HepG2 (cell line): ENCODE measurements around the gene TUBG2. TPM values are rescaled to one million over a fixed set of nuclear protein-coding genes. Genes with fewer than 3 reads are reported as not detected.

ENCODE experiments used
- GABPA ChIP-seq, 2 experiments: IDR thresholded peaks; 2 replicates each; pipeline ENCODE4 v1.6.1; 2011 to 2016; ENCODE audit warnings: low read depth in 2 of 2, low read length in 1 of 2, missing biosample characterization in 1 of 2, missing genetic modification characterization in 1 of 2
- KDM6A ChIP-seq: IDR thresholded peaks from 2 replicates; pipeline ENCODE4 v1.6.1; 2016; ENCODE audit warnings: low read depth
- NCOA2 ChIP-seq: sonication (generic); formaldehyde crosslinking; IDR thresholded peaks from 2 replicates; pipeline ENCODE4 v1.8.0; 2022; ENCODE audit warnings: inconsistent platforms
- NCOA5 ChIP-seq: sonication (generic); formaldehyde crosslinking; IDR thresholded peaks from 2 replicates; pipeline ENCODE4 v1.4.0; 2020; ENCODE audit warnings: missing genetic modification reagents
- PAWR ChIP-seq: sonication (generic); formaldehyde crosslinking; IDR thresholded peaks from 2 replicates; pipeline ENCODE4 v1.4.0; 2020; ENCODE audit warnings: missing genetic modification reagents, mild to moderate bottlenecking, borderline replicate concordance
- PHF21A ChIP-seq: sonication (generic); formaldehyde crosslinking; IDR thresholded peaks from 2 replicates; pipeline ENCODE4 v1.5.0; 2020; ENCODE audit warnings: mild to moderate bottlenecking, missing genetic modification reagents
- PHF8 ChIP-seq: sonication (generic); formaldehyde crosslinking; IDR thresholded peaks from 2 replicates; pipeline ENCODE4 v1.5.0; 2020; ENCODE audit warnings: missing genetic modification reagents
- RNF2 ChIP-seq: fragments of 450-650 bp; conservative IDR thresholded peaks from 2 replicates; pipeline ENCODE4 v1.6.1; 2016; ENCODE audit warnings: low read depth
- ZNF17 ChIP-seq: sonication (generic); formaldehyde crosslinking; IDR thresholded peaks from 2 replicates; pipeline ENCODE4 v1.5.0; 2020; ENCODE audit warnings: mild to moderate bottlenecking, missing genetic modification reagents
- ZNF180 ChIP-seq: sonication (generic); formaldehyde crosslinking; IDR thresholded peaks from 2 replicates; pipeline ENCODE4 v1.4.0; 2020; ENCODE audit warnings: low read depth, missing genetic modification reagents, borderline replicate concordance
- ZNF225 ChIP-seq: sonication (generic); formaldehyde crosslinking; IDR thresholded peaks from 2 replicates; pipeline ENCODE4 v1.4.0; 2020; ENCODE audit warnings: mild to moderate bottlenecking, missing genetic modification reagents
- ZNF296 ChIP-seq: sonication (generic); formaldehyde crosslinking; conservative IDR thresholded peaks from 2 replicates; pipeline ENCODE4 v1.5.0; 2020; ENCODE audit warnings: mild to moderate bottlenecking, missing genetic modification reagents
- ZNF317 ChIP-seq: sonication (generic); formaldehyde crosslinking; IDR thresholded peaks from 2 replicates; pipeline ENCODE4 v1.5.0; 2020; ENCODE audit warnings: mild to moderate bottlenecking, missing genetic modification reagents
- ZNF430 ChIP-seq: sonication (generic); formaldehyde crosslinking; IDR thresholded peaks from 2 replicates; pipeline ENCODE4 v1.9.0; 2021; ENCODE audit warnings: mild to moderate bottlenecking, missing genetic modification reagents
- ZNF460 ChIP-seq: sonication (generic); formaldehyde crosslinking; IDR thresholded peaks from 2 replicates; pipeline ENCODE4 v1.5.1; 2020; ENCODE audit warnings: missing genetic modification reagents, mild to moderate bottlenecking, borderline replicate concordance
- ZNF605 ChIP-seq: sonication (generic); formaldehyde crosslinking; IDR thresholded peaks from 2 replicates; pipeline ENCODE4 v1.8.0; 2022; ENCODE audit warnings: mild to moderate bottlenecking, missing genetic modification reagents
- ZNF724P ChIP-seq: sonication (generic); formaldehyde crosslinking; IDR thresholded peaks from 2 replicates; pipeline ENCODE4 v1.8.0; 2022; ENCODE audit warnings: missing genetic modification reagents, borderline replicate concordance
- polyA plus RNA-seq, 8 experiments: library from polyadenylated mRNA; depleted of rRNA in 3 of 8; stranded (reverse) in 7 of 8; unstranded in 1 of 8; fragments of >200 nt; fragmentation: Illumina TruSeq in 4 of 8; extraction: Trizol in 4 of 8; gene quantifications; 2 replicates each; pipeline versions ENCODE4 v1.2.1 to v1.2.3, GENCODE V29; 2011 to 2016; ENCODE audit warnings: low read depth in 4 of 8, missing spikeins in 1 of 8, mixed read lengths in 1 of 8; ENCODE audit not compliant: insufficient read depth in 1 of 8
- total RNA-seq, 5 experiments: library from RNA; depleted of rRNA; stranded (reverse); fragments of >200 nt; fragmentation: Illumina TruSeq; extraction: Trizol; gene quantifications; 2 replicates each; pipeline ENCODE4 v1.2.3, GENCODE V29; 2016; ENCODE audit warnings: low read depth in 1 of 5
- TF ChIP-seq, protein P1 (sequence below): sonication (generic); formaldehyde crosslinking; IDR thresholded peaks from 2 replicates; pipeline ENCODE4 v1.4.0; 2020; ENCODE audit warnings: missing genetic modification reagents, borderline replicate concordance
- TF ChIP-seq, protein P2 (sequence below): sonication (generic); formaldehyde crosslinking; IDR thresholded peaks from 2 replicates; pipeline ENCODE4 v1.4.0; 2020; ENCODE audit warnings: mild to moderate bottlenecking, missing genetic modification reagents
- TF ChIP-seq, protein P3 (sequence below): sonication (generic); formaldehyde crosslinking; IDR thresholded peaks from 2 replicates; pipeline ENCODE4 v1.4.0; 2020; ENCODE audit warnings: missing genetic modification reagents
- TF ChIP-seq, protein P4 (sequence below): sonication (generic); formaldehyde crosslinking; IDR thresholded peaks from 2 replicates; pipeline ENCODE4 v1.5.0; 2020; ENCODE audit warnings: missing genetic modification reagents
- TF ChIP-seq, protein P5 (sequence below): IDR thresholded peaks from 2 replicates; pipeline ENCODE4 v1.6.1; 2016; ENCODE audit warnings: missing biosample characterization, missing genetic modification reagents, low read depth

TUBG2 gene
- total and polyA plus RNA-seq, 2 of the 13 experiments (the other 11 are each of a cell fraction or from before 2014, with no cell fraction given): 16.0 to 42.3 TPM

DNA sequence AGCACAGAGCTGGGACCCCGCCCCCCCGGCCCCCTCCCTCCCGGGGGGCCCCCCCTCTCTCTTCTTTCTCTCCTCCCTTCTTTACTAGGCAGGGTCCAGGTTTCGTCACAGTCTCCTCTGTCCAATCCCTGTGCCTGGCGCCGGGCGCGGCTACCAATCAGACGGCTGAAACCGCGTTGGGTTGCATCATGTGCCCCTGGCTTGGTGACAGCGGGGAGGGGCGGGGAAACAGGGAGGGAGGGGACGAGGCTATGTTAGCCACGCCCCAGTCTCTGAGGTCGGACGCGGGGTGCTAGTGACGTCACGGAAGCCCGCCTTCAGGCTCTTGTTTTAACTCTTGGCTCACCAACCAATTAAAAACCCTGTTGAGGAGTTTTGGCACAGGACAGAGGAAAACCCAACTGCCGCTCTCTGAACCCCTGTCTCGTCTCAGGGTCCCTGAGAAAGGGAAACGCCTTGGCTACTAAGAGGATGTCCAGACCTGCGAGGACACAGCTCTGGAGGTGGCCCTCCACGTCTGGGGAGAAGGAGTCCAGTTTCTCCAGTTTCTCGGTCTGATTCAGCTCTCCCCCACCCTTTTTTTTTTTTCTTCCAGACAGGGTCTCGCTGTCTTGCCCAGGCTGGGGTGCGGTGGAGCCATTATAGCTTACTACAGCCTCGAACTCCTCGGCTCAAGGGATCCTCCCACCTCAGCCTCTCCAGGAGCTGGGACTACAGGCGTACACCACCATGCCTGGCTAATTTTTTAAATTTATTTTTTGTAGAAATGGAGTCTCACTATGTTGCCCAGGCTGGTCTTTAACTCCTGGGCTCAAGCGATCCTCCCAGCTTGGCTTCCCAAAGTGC is 18.2 kb downstream of the TUBG2 start (continued):
- 0 out of 2 replicates have a peak, but pooled peaks have one; percentile 13 for TF ChIP-seq ZNF317 (CRISPR knock-in tag)
- 0 out of 2 replicates have a peak, but pooled peaks have one; percentile 22 for TF ChIP-seq PHF21A (CRISPR knock-in tag)
- TF ChIP-seq ZNF180: no peak
- no peak for TF ChIP-seq ZNF724P (CRISPR knock-in tag)
- TF ChIP-seq GABPA (IDR thresholded peaks at IDR 0.05; ENCODE audit: low read depth, low read length): no peak
- 0 out of 2 replicates have a peak, but pooled peaks have one; percentile 6 for TF ChIP-seq GABPA (CRISPR knock-in tag; IDR thresholded peaks at IDR 0.05; ENCODE audit: low read depth)
- TF ChIP-seq ZNF430 (CRISPR knock-in tag): no peak
- no peak for TF ChIP-seq KDM6A
- no peak for TF ChIP-seq ZNF460 (CRISPR knock-in tag)
- TF ChIP-seq, protein P1, sequence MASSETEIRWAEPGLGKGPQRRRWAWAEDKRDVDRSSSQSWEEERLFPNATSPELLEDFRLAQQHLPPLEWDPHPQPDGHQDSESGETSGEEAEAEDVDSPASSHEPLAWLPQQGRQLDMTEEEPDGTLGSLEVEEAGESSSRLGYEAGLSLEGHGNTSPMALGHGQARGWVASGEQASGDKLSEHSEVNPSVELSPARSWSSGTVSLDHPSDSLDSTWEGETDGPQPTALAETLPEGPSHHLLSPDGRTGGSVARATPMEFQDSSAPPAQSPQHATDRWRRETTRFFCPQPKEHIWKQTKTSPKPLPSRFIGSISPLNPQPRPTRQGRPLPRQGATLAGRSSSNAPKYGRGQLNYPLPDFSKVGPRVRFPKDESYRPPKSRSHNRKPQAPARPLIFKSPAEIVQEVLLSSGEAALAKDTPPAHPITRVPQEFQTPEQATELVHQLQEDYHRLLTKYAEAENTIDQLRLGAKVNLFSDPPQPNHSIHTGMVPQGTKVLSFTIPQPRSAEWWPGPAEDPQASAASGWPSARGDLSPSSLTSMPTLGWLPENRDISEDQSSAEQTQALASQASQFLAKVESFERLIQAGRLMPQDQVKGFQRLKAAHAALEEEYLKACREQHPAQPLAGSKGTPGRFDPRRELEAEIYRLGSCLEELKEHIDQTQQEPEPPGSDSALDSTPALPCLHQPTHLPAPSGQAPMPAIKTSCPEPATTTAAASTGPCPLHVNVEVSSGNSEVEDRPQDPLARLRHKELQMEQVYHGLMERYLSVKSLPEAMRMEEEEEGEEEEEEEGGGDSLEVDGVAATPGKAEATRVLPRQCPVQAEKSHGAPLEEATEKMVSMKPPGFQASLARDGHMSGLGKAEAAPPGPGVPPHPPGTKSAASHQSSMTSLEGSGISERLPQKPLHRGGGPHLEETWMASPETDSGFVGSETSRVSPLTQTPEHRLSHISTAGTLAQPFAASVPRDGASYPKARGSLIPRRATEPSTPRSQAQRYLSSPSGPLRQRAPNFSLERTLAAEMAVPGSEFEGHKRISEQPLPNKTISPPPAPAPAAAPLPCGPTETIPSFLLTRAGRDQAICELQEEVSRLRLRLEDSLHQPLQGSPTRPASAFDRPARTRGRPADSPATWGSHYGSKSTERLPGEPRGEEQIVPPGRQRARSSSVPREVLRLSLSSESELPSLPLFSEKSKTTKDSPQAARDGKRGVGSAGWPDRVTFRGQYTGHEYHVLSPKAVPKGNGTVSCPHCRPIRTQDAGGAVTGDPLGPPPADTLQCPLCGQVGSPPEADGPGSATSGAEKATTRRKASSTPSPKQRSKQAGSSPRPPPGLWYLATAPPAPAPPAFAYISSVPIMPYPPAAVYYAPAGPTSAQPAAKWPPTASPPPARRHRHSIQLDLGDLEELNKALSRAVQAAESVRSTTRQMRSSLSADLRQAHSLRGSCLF (CRISPR knock-in tag): no peak
- TF ChIP-seq PAWR (CRISPR knock-in tag): no peak
- TF ChIP-seq, protein P2, sequence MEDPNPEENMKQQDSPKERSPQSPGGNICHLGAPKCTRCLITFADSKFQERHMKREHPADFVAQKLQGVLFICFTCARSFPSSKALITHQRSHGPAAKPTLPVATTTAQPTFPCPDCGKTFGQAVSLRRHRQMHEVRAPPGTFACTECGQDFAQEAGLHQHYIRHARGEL (CRISPR knock-in tag): no peak
- TF ChIP-seq RNF2: no peak
- TF ChIP-seq, protein P3, sequence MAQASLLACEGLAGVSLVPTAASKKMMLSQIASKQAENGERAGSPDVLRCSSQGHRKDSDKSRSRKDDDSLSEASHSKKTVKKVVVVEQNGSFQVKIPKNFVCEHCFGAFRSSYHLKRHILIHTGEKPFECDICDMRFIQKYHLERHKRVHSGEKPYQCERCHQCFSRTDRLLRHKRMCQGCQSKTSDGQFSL (CRISPR knock-in tag): no peak
- no peak for TF ChIP-seq ZNF225 (CRISPR knock-in tag)
- TF ChIP-seq ZNF605 (CRISPR knock-in tag): peak; percentile 90; the same call in 1 of the 2 replicates
- TF ChIP-seq NCOA2 (CRISPR knock-in tag): no peak
- no peak for TF ChIP-seq ZNF17 (CRISPR knock-in tag)
- no peak for TF ChIP-seq ZNF296
- TF ChIP-seq, protein P4, sequence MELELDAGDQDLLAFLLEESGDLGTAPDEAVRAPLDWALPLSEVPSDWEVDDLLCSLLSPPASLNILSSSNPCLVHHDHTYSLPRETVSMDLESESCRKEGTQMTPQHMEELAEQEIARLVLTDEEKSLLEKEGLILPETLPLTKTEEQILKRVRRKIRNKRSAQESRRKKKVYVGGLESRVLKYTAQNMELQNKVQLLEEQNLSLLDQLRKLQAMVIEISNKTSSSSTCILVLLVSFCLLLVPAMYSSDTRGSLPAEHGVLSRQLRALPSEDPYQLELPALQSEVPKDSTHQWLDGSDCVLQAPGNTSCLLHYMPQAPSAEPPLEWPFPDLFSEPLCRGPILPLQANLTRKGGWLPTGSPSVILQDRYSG: 0 out of 2 replicates have a peak, but pooled peaks have one; percentile 0
- TF ChIP-seq PHF8 (CRISPR knock-in tag): no peak
- TF ChIP-seq NCOA5 (CRISPR knock-in tag): no peak
- TF ChIP-seq, protein P5, sequence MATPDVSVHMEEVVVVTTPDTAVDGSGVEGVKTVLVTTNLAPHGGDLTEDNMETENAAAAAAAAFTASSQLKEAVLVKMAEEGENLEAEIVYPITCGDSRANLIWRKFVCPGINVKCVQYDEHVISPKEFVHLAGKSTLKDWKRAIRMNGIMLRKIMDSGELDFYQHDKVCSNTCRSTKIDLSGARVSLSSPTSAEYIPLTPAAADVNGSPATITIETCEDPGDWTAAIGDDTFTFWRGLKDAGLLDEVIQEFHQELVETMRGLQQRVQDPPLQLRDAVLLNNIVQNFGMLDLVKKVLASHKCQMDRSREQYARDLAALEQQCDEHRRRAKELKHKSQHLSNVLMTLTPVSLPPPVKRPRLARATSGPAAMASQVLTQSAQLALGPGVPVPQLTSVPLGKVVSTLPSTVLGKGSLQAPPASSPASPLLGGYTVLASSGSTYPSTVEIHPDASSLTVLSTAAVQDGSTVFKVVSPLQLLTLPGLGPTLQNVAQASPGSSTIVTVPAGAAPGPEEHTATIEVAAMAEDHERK (CRISPR knock-in tag): no peak
